GM13976 (cell line): ENCODE measurements around the gene MDH2.
"Not testable (repeated sequence)": the region's sequence is repeated elsewhere in the genome, so short reads cannot be mapped to it uniquely, and the experiment has no call there.

ENCODE experiments used
- DNase-seq: peaks from one replicate; pipeline ENCODE4 v3.0.0; 2012; ENCODE audit warnings: low spot score
- CTCF ChIP-seq: IDR thresholded peaks from 2 replicates; pipeline ENCODE4 v1.5.1; 2012; ENCODE audit warnings: borderline replicate concordance, mild to moderate bottlenecking; ENCODE audit not compliant: insufficient read depth; ENCODE audit errors: extremely low read depth, missing control alignments, control extremely low read depth
- in situ Hi-C: fragments of 300-500 bp; cut with MboI; formaldehyde crosslinking; loops from one replicate; pipeline ENCODE4 v1.12.0; 2022; ENCODE audit warnings: low sequenced_read_pairs, mixed read lengths, inconsistent platforms; ENCODE audit not compliant: unreplicated experiment

Gene MDH2

GRCh38 chr7:76080204-76080603, 32.3 kb downstream of the MDH2 start:
- no peak for TF ChIP-seq CTCF
- DNase-seq: no peak
- in situ Hi-C loops: no loop called here

GRCh38 chr7:76084115-76084514, 36.2 kb downstream of the MDH2 start:
- DNase-seq, in situ Hi-C loops: not testable (repeated sequence)

GRCh38 chr7:76086070-76086469, 38.2 kb downstream of the MDH2 start:
- DNase-seq: no peak
- no peak for TF ChIP-seq CTCF
- in situ Hi-C loops: no loop called here

GRCh38 chr7:76087362-76087791, 39.5 kb downstream of the MDH2 start:
- in situ Hi-C loops, DNase-seq: not testable (repeated sequence)

DNA sequence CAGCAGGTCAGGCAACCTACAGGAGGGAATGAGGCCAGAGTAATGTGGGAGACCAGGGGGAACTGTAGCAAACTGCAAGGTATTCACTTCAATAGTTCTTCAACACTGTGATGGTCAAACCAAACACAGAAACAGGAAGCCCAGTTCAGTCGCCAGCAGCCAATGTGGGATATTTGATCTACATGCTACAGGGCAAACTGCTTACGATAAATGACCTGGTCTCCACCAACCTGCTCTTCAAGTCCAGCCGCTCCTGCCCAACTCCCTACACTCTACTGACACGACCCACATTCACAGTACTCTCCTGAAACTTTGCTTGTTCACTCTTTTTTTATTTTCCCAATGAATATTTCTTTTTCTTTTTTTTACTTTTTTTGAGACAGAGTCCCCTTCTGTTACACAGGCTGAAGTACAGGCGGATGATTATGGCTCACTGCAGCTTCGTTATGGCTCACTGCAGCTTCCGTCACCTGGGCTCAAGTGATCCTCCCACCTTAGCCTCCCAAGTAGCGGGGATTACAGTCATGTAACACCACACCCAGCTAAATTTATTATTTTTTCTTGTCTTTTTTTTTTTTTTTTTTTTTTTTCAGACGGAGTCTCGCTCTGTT, 42.1 kb downstream of the MDH2 start:
- no peak for DNase-seq
- TF ChIP-seq CTCF: no peak
- in situ Hi-C loops: no loop called here

GRCh38 chr7:76091506-76091905, 43.6 kb downstream of the MDH2 start:
- in situ Hi-C loops: no loop called here
- no peak for DNase-seq
- TF ChIP-seq CTCF: no peak

GRCh38 chr7:76093531-76093930, 45.6 kb downstream of the MDH2 start:
- DNase-seq, in situ Hi-C loops: not testable (repeated sequence)

- in situ Hi-C loops, DNase-seq: not testable (repeated sequence)
Observed at GRCh38 chr7:76094326-76094725, 46.4 kb downstream of the MDH2 start.

- in situ Hi-C loops: no loop called here
- no peak for DNase-seq
- TF ChIP-seq CTCF: no peak
Observed at GRCh38 chr7:76095908-76096307, 48.0 kb downstream of the MDH2 start.

GRCh38 chr7:76101693-76102437, 54.0 kb downstream of the MDH2 start:
- in situ Hi-C loops, DNase-seq: not testable (repeated sequence)

DNA sequence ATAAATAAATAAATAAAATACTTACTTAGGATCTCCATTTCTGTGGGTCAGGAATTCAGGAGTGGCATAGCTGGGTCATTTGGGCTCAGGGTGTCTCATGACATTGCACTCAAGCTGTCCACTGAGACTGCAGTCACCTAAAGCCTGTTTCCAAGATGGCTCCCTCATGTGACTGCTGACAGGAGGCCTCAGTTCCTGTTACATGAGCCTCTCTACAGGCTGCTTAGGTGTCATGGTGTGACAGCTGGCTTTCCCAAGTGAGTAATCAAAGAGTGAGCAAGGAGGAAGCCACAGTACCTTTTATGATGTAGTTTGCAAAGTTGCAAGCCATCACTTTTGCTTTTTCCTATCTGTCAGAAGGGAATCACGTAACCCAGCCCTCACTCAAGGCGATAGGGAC, 55.9 kb downstream of the MDH2 start:
- in situ Hi-C loops, DNase-seq: not testable (repeated sequence)

DNA sequence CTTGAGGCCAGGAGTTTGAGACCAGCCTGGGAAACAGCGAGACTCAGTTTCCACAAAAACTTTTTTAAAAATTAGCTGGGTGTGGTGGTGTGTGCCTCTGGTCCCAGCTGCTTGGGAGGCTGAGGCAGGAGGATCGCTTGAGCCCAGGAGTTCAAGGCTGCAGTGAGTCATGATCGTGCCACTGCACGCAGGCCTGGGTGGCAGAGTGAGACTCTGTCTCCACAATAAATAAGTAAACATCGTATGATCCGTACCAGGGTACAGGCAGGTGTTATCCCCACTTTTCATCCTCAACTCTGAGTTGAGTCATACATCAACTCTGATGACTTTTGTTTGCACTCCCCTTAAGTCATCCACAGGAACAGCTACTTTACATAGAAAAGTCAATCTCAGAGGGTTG, 58.2 kb downstream of the MDH2 start:
- in situ Hi-C loops, DNase-seq: not testable (repeated sequence)
